Fibroblast of lung (primary cell): ENCODE data around the gene FXYD6. TPM values are rescaled to one million over a fixed set of nuclear protein-coding genes. Genes with fewer than 3 reads are reported as not detected.

ENCODE experiments used
- DNase-seq, 2 donors: peaks; one replicate each; pipeline versions ENCODE4 v3.0.0 to v3.0.0-alpha.2; 2010; ENCODE audit warnings: low read depth in 2 of 2
- H2AFZ ChIP-seq: 2 replicates; pipeline ENCODE4 v1.5.1; 2012; ENCODE audit warnings: low read length, control low read depth, inconsistent platforms
- H3K27ac ChIP-seq: 2 replicates; pipeline ENCODE4 v1.5.1; 2011; ENCODE audit warnings: low read length, control low read depth; ENCODE audit not compliant: insufficient read depth
- H3K27me3 ChIP-seq: 2 replicates; pipeline ENCODE4 v1.5.1; 2011; ENCODE audit warnings: mild to moderate bottlenecking, low read length; ENCODE audit not compliant: control insufficient read depth, insufficient read depth
- H3K36me3 ChIP-seq: 2 replicates; pipeline ENCODE4 v1.5.1; 2011; ENCODE audit warnings: low read length; ENCODE audit not compliant: control insufficient read depth, insufficient read depth
- H3K4me1 ChIP-seq: 2 replicates; pipeline ENCODE4 v1.5.1; 2011; ENCODE audit warnings: low read length; ENCODE audit not compliant: control insufficient read depth, insufficient read depth; ENCODE audit errors: extremely low read depth
- H3K4me2 ChIP-seq: 2 replicates; pipeline ENCODE4 v1.5.1; 2011; ENCODE audit warnings: low read length, control low read depth; ENCODE audit not compliant: insufficient read depth; ENCODE audit errors: extremely low read depth
- H3K4me3 ChIP-seq, 4 experiments: fragments of 200-600 bp in 1 of 4; sonication (generic) in 1 of 4; replicated peaks in 1 of 4; 2 replicates each; pipeline ENCODE4 v1.5.1; 2011 to 2016; ENCODE audit warnings: low read length in 4 of 4, low read depth in 3 of 4, mild to moderate bottlenecking in 3 of 4, control low read depth in 2 of 4, inconsistent platforms in 1 of 4, mixed read lengths in 1 of 4; ENCODE audit not compliant: insufficient read depth in 1 of 4; ENCODE audit errors: control extremely low read depth in 1 of 4
- H3K79me2 ChIP-seq: 2 replicates; pipeline ENCODE4 v1.5.1; 2012; ENCODE audit warnings: mild to moderate bottlenecking, low read length, inconsistent platforms; ENCODE audit not compliant: control insufficient read depth, insufficient read depth
- H3K9ac ChIP-seq: 2 replicates; pipeline ENCODE4 v1.5.1; 2011; ENCODE audit warnings: mild to moderate bottlenecking, low read length, control low read depth; ENCODE audit not compliant: insufficient read depth
- H3K9me3 ChIP-seq: 2 replicates; pipeline ENCODE4 v1.5.1; 2012; ENCODE audit warnings: low read depth, low read length; ENCODE audit not compliant: control insufficient read depth, insufficient read depth
- H4K20me1 ChIP-seq: 2 replicates; pipeline ENCODE4 v1.5.1; 2011; ENCODE audit warnings: low read length; ENCODE audit not compliant: control insufficient read depth, insufficient read depth; ENCODE audit errors: extremely low read depth
- CTCF ChIP-seq, 2 donors: IDR thresholded peaks in 1 of 2; conservative IDR thresholded peaks in 1 of 2; 1 replicate in 1 of 2; 2 replicates in 1 of 2; pipeline ENCODE4 v1.5.1; 2011 to 2012; ENCODE audit warnings: low read length in 2 of 2, control low read depth in 1 of 2, inconsistent platforms in 1 of 2, low read depth in 1 of 2, mild to moderate bottlenecking in 1 of 2
- EZH2 ChIP-seq: IDR thresholded peaks from 2 replicates; pipeline ENCODE4 v1.5.1; 2012; ENCODE audit warnings: low read length, control low read depth, mild to moderate bottlenecking; ENCODE audit errors: missing control alignments
- polyA plus RNA-seq, 2 donors: library from polyadenylated mRNA; depleted of rRNA in 1 of 2; stranded (reverse) in 1 of 2; unstranded in 1 of 2; fragments of >200 nt; gene quantifications; 2 replicates each; pipeline ENCODE4 v1.2.1, GENCODE V29; 2011 to 2012; ENCODE audit warnings: missing spikeins in 1 of 2
- total RNA-seq: library from RNA; depleted of rRNA; stranded (reverse); fragments of >200 nt; gene quantifications from 2 replicates; pipeline ENCODE4 v1.2.1, GENCODE V29; 2014

Gene FXYD6
- total and polyA plus RNA-seq, 2 donors (not counting 1 experiment from before 2014, with no cell fraction given), result 0.43 to 5.1 TPM

GRCh38 chr11:117871784-117872183 lies 4.7 kb downstream of the FXYD6 start:
- H3K36me3 ChIP-seq, result no peaks in the 10 kb centered on the region
- no peaks in the 10 kb centered on the region for H3K9me3 ChIP-seq
- no peaks in the 10 kb centered on the region for H4K20me1 ChIP-seq
- no peaks in the 10 kb centered on the region for H3K79me2 ChIP-seq
- H3K9ac ChIP-seq, result no peak overlapping the region
- DNase-seq, result no peak
- no peak for TF ChIP-seq EZH2
- TF ChIP-seq CTCF (conservative IDR thresholded peaks at IDR 0.05 in 1 of 2, IDR thresholded peaks at IDR 0.05 in 1 of 2; ENCODE audit: low read depth in 1 of 2, low read length in 2 of 2), result no peak
- H3K4me2 ChIP-seq, result no peak overlapping the region
- H3K4me1 ChIP-seq, result no peaks in the 10 kb centered on the region
- no peak overlapping the region for H2AFZ ChIP-seq
- no peak overlapping the region for H3K4me3 ChIP-seq
- H3K27ac ChIP-seq, result no peak overlapping the region
- H3K27me3 ChIP-seq, result peaks cover 22% of the 10 kb centered on the region

- H3K27ac ChIP-seq, result no peak overlapping the region
- no peak overlapping the region for H3K4me3 ChIP-seq
- H3K27me3 ChIP-seq, result peaks cover 21% of the 10 kb centered on the region
- TF ChIP-seq CTCF (conservative IDR thresholded peaks at IDR 0.05 in 1 of 2, IDR thresholded peaks at IDR 0.05 in 1 of 2; ENCODE audit: low read depth in 1 of 2, low read length in 2 of 2) (no peak), EZH2 (no peak)
- no peaks in the 10 kb centered on the region for H3K36me3 ChIP-seq
- H2AFZ ChIP-seq, result no peak overlapping the region
- no peaks in the 10 kb centered on the region for H3K79me2 ChIP-seq
- no peaks in the 10 kb centered on the region for H3K9me3 ChIP-seq
- H3K4me2 ChIP-seq, result no peak overlapping the region
- H4K20me1 ChIP-seq, result no peaks in the 10 kb centered on the region
- no peaks in the 10 kb centered on the region for H3K4me1 ChIP-seq
- H3K9ac ChIP-seq, result no peak overlapping the region
- no peak for DNase-seq
Measured at GRCh38 chr11:117871160-117871559, 5.3 kb downstream of the FXYD6 start.

GRCh38 chr11:117870103-117870952 lies 6.1 kb downstream of the FXYD6 start:
- H2AFZ ChIP-seq, result no peak overlapping the region
- no peak for DNase-seq
- H3K9me3 ChIP-seq, result no peaks in the 10 kb centered on the region
- H3K4me1 ChIP-seq, result no peaks in the 10 kb centered on the region
- H3K36me3 ChIP-seq, result no peaks in the 10 kb centered on the region
- no peak overlapping the region for H3K4me2 ChIP-seq
- no peak overlapping the region for H3K4me3 ChIP-seq
- no peak for TF ChIP-seq CTCF (conservative IDR thresholded peaks at IDR 0.05 in 1 of 2, IDR thresholded peaks at IDR 0.05 in 1 of 2; ENCODE audit: low read depth in 1 of 2, low read length in 2 of 2)
- TF ChIP-seq EZH2, result no peak
- no peak overlapping the region for H3K27ac ChIP-seq
- no peaks in the 10 kb centered on the region for H3K79me2 ChIP-seq
- H3K9ac ChIP-seq, result no peak overlapping the region
- H4K20me1 ChIP-seq, result no peaks in the 10 kb centered on the region
- peaks cover 13% of the 10 kb centered on the region for H3K27me3 ChIP-seq
